ENCODE measurements around the gene DGAT2. TPM values are rescaled to one million over a fixed set of nuclear protein-coding genes. Genes with fewer than 3 reads are reported as not detected.

The DGAT2 gene
- polyA plus RNA-seq, 3 donors: 140 to 1,953 (median 168) TPM

DNA sequence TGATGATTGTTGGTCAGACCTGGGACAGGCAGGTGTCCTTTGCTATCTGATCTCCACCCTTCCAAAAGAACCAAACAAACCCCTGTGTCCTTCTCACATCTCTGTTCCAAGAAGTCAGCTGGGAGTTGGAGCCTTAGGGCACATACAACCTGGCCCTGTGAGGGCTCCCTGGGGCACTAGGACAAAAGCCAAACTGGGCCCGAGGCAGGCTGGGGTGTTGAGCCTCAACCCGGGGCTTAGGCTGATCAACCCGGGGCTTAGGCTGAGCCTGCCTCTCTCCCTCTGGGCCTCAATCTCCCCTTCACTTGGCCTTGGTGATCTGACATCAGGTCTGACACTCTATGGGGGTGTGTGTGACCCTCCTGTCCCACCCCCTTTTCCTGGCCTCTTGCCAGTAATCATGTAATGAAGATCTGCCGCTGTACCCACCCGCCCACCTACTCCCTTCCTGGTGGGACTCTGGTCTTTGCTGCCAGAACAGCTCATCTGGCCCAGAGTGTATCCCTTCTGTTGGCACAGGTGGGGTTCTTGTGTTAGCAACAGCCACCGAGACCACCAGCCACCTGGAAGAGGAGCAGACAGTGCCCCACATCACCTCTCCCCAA is 23.7 kb downstream of the DGAT2 start:
- H3K27ac ChIP-seq (ENCODE audit: low read depth, low read length): no peak overlapping the region
- WGBS, 3 donors: 88 to 95% (median 91%) methylated on average over 6 of the region's 6 CpGs

DNA sequence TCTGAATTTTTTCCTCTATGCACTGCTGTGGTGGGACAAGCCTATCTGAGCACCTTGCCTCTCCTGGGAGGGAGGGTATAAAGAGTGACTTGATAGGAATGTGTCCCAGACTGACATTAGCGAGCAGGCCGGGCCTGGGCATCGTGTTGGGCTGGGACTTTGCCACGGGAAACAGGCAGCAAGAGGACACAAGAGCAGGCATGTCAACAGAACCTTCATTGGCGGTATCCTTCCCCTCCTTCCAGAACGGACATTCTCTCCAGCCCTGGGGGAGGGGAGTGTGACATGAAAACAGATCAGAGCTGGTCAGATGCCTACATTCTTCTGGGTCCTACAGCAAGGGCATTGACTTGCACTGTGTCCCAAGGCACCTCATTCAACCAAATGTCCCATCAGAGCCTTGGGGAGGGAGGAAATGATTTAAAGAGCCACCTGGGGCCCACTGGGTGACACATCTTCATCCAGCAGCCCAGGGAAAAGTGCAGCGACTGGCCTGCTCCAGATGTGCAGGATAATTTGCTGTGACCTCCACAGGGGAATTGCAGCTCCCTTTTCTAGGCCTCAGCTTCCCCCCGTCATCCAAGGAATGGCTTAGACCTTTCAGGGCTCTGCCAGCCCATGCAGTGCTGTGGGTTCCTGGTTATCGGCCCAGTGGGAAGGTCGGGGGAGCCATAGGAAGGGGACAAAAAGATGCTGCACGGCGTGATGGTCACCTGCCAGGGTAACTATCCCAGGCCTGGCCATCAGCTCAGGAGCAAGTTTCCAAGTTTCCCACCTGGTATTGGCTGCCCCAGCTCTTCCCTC is 24.6 kb downstream of the DGAT2 start:
- no peak overlapping the region for H3K27ac ChIP-seq (ENCODE audit: low read depth, low read length)
- WGBS, 3 donors: 80 to 82% (median 81%) methylated on average over 12 of the region's 12 CpGs

DNA sequence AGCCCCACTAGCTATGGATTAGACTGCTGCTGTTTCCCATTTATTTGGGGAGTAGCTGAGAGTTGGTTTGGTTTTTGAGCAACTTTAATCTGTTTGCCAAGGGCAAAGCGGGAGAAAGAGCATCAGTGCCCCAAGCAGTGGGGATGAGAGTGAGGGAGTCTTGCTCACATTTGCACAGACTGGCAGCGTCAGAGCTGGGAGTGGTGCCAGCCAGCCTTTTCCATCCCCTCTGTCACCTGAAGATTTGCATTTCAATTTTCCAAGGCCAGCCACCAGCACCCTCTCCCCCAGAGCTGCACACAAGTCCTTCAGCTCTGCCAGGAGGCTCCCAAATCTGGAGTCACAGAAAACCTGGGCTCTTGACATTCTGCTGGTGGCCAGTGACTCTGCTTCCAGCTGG is 25.4 kb downstream of the DGAT2 start:
- WGBS, 3 donors: 36 to 75% (median 66%) methylated on average over 2 of the region's 2 CpGs

DNA sequence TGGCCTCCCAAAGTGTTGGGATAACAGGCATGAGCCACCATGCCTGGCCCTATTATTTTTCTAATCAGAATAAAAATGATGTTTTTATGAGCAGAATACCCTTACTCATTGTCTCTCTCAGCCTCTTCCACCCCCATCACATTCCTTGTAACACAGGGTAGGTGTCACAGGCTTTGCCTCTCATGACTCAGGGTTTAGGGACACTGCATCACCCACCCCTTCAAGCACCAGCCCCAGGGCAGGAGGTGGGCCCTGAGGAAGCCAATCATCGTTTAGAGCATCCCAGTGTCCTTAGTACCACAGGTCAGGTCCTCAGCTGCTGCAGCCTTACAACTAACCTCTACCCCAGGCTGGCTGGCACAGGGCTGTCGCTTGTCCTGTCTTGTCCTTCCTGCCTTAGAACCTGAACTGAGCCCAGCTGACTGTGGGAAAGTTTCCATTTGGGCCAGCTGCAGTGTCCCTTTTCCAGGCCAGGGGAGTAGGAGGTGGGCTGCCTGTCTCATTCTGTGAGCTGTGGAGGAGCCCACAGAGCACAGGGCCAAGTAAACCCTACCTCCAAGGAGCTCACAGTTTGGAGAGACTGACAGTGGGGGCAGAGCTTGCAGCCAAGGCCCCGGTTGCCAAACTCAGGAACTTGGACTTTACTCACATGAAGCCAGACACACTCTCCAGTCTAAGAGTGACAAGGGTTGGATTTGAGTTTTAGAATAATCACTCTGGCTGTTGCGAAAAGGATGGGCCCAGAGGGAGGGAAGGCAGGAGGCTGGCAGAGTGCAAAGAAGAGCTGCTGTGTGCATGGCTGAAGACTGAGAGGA is 26.9 kb downstream of the DGAT2 start:
- WGBS, 3 donors: 25 to 77% (median 72%) methylated on average over 4 of the region's 4 CpGs
- H3K27ac ChIP-seq (ENCODE audit: low read depth, low read length): no peak overlapping the region

More for the DNA sequence above, 25.4 kb downstream of the DGAT2 start:
- no peak overlapping the region for H3K27ac ChIP-seq (ENCODE audit: low read depth, low read length)

DNA sequence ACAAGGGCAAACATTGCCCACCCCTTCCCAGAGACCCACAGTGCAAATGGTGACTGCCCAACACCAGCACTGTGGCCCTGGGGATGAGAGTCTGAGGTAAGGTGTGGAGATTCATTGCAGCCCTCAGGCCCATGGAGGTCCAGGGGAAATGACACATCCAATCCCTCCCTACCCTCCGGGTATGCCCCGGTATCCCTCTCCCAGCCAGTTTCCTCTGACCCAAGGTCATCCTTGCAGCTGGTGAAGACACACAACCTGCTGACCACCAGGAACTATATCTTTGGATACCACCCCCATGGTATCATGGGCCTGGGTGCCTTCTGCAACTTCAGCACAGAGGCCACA is 27.5 kb downstream of the DGAT2 start:
- WGBS, 3 donors: 60 to 82% (median 75%) methylated on average over 2 of the region's 2 CpGs
- no peak overlapping the region for H3K27ac ChIP-seq (ENCODE audit: low read depth, low read length)

DNA sequence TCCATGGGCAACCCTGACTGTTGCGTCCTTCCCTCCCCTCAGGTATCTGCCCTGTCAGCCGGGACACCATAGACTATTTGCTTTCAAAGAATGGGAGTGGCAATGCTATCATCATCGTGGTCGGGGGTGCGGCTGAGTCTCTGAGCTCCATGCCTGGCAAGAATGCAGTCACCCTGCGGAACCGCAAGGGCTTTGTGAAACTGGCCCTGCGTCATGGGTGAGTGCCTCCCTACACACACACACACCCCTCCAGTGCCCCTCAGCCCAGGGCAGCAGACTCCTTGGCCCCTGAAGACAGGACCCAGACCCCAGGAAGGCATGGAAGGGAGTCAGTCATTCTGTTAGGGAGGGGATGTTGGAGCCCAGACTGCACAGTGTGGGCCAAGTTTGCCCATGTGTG is 28.5 kb downstream of the DGAT2 start:
- H3K27ac ChIP-seq (ENCODE audit: low read depth, low read length): no peak overlapping the region
- WGBS, 3 donors: 89 to 92% (median 92%) methylated on average over 8 of the region's 8 CpGs

DNA sequence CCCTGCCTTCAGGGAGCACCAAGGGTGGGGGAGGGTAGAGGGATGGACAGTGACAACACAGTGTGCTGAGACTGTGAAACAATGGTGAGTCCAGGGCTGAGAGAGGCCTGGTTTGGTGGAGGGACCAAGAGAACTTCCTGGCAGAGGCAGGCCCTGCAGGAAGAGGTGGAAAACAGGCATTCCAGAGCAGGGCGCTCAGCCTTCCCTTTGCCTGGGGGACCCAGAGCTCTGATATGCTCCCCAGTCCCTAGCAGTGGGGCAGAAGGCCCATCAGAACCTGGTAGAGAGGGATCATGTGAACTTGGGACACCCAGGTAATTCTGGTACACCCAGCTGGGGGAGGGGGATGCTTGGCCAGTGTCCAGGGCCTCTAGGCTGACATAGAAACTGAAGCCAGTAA is 29.2 kb downstream of the DGAT2 start:
- WGBS, 3 donors: 94 to 100% (median 100%) methylated on average over 1 of the region's 1 CpG
- H3K27ac ChIP-seq (ENCODE audit: low read depth, low read length): no peak overlapping the region

DNA sequence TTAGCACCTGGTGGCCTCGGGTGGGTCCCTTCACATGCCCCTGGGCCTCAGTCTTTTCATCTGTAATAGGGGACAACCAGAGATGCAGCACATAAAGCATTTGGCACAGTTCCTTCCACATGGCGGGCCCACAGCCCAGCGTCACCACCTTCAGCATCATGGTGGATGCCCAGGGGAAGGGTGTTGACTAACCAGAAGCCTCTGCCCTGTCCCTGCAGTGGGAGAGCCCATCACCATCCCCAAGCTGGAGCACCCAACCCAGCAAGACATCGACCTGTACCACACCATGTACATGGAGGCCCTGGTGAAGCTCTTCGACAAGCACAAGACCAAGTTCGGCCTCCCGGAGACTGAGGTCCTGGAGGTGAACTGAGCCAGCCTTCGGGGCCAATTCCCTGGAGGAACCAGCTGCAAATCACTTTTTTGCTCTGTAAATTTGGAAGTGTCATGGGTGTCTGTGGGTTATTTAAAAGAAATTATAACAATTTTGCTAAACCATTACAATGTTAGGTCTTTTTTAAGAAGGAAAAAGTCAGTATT is 31.6 kb downstream of the DGAT2 start:
- no peak overlapping the region for H3K27ac ChIP-seq (ENCODE audit: low read depth, low read length)
- WGBS, 3 donors: 91 to 96% (median 91%) methylated on average over 8 of the region's 8 CpGs

DNA sequence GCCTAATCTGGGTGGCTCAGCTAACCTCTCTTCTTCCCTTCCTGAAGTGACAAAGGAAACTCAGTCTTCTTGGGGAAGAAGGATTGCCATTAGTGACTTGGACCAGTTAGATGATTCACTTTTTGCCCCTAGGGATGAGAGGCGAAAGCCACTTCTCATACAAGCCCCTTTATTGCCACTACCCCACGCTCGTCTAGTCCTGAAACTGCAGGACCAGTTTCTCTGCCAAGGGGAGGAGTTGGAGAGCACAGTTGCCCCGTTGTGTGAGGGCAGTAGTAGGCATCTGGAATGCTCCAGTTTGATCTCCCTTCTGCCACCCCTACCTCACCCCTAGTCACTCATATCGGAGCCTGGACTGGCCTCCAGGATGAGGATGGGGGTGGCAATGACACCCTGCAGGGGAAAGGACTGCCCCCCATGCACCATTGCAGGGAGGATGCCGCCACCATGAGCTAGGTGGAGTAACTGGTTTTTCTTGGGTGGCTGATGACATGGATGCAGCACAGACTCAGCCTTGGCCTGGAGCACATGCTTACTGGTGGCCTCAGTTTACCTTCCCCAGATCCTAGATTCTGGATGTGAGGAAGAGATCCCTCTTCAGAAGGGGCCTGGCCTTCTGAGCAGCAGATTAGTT is 32.3 kb downstream of the DGAT2 start:
- H3K27ac ChIP-seq (ENCODE audit: low read depth, low read length): no peak overlapping the region
- 67 to 89% (median 82%) methylated on average over 6 of the region's 6 CpGs for WGBS, 3 donors

DNA sequence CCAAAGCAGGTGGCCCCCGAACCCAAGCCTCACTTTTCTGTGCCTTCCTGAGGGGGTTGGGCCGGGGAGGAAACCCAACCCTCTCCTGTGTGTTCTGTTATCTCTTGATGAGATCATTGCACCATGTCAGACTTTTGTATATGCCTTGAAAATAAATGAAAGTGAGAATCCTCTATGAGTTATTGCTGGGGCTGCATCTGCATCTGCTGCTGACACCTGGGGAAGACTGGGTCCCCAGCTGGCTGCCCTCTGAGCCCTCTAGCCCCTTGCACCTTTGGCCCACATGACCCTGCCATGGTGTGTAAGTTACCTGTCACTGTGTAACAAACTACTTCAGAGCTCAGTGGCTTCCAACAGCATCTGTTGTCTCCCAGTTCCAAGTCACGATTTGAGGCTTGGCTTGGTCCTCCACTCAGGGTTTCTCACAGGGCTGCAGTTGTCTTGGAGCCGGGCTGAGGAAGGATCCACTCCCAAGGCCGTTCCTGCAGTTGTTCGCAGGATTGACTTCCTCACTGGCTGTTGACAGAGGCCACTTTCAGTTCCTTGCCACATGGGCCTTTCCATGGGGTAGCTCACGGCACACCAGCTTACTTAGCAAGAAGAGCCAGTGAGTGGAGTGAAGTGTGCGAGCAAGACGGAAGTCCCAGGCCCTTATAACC is 32.9 kb downstream of the DGAT2 start:
- WGBS, 3 donors: 62 to 86% (median 68%) methylated on average over 9 of the region's 9 CpGs
- H3K27ac ChIP-seq (ENCODE audit: low read depth, low read length): no peak overlapping the region

DNA sequence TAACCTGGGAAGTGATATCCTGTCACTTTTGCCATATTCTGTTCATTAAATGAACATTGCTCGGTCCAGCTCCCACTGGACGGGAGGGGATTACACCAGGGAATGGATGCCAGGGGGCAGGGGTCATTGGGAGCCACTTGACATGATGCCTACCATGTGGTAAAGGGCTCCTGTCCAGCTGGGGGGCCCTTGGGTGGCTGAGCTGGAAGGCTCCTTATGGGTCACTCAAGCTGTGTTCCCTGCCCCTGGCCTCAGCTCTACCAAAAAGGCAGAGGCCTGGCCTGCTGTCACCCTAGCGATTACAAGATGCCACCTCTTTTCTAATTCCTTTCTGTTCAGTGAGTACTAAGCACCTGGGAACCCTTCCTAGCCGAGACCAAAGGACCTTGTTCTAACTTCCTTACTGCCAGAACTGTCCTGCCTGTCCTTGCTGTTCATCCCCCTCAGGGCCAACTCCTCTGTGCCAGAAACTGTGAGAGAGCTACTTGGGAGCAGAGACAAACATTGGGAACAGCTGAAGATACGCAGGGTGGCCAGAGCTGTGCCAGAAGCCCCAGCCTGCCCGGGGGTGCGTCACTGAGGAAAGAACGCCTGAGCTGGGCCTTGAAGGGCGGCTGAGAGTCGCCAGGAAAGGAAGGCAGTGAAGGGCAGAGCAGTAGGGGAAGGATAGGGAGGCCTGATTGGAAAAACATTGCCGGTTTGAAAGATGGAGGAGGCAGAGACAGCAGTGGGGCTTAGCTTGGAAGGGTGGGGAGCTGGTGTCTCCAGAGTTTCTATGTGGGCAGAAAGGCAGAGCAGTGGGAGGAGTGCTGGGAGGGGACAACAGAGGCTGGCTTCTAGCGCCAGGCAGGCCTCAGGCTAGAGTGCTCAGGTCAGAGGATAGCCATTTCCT is 33.7 kb downstream of the DGAT2 start:
- 84 to 88% (median 88%) methylated on average over 12 of the region's 12 CpGs for WGBS, 3 donors
- no peak overlapping the region for H3K27ac ChIP-seq (ENCODE audit: low read depth, low read length)

DNA sequence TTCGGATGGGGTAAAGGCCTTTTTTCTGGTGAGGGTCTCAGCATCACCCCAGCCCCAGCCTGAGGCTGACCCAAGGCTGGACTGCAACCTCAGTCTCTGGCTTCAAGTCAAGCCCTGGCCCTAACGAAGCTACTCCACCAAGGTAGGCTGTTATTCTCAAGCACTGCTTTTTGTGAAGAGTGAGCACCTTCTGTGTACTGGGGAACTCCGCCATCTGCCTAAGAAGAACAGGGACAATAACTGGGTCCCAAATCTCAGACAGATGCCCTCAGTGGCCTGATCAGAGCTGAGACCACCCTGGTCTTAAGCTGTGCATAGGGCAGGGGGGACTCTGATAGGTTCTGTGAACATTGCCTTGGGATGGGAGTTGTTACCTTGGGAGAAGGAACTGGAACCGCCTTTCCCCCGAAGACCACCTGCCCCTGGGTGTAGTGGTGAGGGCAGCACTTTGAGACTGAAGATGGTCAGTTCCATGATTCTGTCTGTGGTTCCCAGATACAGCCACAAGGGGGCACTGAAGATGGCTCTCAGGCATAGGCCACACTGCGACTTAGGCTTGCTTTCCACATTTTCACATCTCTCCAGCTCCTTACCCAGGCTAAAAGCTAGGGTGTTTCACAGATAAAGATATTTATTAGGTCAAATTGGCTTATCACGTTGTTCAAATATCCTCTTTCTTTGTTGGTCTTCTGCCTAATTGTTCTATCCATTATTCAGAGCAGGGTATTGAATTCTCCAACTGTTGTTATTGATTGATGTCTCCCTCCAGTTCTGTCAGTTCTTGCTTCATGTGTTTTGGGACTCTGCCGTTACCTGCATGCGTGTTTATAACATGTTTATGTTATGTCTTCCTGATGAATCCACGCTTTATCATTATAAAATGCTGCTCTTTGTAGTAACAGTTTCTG is 34.6 kb downstream of the DGAT2 start:
- H3K27ac ChIP-seq (ENCODE audit: low read depth, low read length): no peak overlapping the region
- 41 to 46% (median 44%) methylated on average over 10 of the region's 10 CpGs for WGBS, 3 donors

DNA sequence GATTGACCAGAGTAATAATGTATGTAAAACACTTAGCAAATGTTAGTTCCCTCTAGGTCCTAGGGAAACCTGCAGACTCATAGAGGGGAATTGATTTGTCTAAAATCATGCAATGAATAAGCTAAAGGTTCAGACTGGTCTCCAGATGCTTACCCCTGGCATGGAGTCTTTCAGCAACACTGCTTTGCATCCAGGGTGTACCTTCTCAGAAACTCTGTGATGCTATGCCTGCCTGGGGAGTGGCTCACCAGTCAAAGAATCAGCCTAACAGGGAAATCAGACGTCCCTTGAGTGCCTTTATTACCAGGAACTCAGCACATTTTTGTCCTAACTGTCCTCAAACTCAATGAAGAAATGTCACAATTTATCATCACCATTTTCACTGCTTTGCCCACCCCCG is 40.5 kb downstream of the DGAT2 start:
- 47 to 65% (median 54%) methylated on average over 2 of the region's 2 CpGs for whole genome bisulfite sequencing, 3 donors
- no peak overlapping the region for H3K27ac ChIP-seq (ENCODE audit: low read depth, low read length)

DNA sequence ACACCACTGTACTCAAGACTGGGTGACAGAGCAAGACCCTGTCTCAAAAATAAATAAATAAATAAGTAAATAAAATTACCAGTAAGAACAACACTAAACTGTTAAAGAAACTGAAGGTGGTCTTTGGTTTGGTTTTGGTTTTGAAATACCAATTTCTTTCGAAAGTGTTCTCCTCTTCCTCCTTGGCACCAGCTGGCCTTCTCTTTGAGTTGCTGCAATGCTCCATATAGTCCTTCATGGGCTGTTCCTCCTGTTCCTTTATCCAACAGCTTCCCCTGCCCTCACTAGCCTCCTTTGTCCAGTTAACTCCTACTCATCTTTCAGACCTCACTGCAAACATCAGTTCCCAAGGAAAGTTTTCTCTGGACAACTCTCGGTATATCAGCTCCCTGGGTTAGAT is 41.4 kb downstream of the DGAT2 start:
- 68 to 88% (median 70%) methylated on average over 2 of the region's 2 CpGs for WGBS, 3 donors

DNA sequence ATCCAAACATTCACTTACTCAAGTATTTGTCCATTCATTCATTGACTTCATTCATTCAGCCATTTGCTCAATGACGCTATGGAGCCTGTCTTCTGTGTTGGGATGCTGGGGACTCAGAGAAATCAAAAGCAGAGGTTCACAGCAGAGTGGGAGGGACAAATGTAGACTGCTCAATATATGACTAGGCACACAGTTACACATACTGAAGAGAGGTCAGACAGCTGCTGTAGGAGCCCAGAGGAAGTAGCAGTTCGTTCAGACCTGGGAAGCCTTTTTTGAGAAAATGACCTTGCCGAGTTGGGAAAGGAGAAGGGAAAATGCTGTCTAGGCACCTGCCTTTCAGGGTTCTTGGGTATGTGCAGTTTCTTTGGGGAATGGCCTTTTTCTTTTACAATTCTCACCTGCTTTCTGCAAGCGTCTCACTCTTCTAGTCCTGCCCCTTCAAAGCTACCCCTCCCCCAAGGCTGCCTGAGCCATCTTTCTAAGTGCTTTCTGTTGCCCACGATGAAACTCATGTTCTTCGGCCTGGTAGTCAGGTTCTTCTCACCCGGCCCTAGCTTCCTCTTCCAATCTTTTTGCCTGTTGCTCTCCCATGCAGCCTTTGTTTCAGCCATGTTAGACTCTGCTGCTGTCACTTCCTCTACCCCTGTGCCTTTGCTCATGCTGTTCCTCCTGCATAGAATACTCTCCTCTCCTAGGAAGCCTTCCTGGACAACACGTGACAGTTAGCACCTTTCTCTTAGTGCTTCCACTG is 42.2 kb downstream of the DGAT2 start:
- WGBS, 3 donors: 55 to 84% (median 69%) methylated on average over 8 of the region's 8 CpGs
- no peak overlapping the region for H3K27ac ChIP-seq (ENCODE audit: low read depth, low read length)

More for the DNA sequence above, 41.4 kb downstream of the DGAT2 start:
- H3K27ac ChIP-seq (ENCODE audit: low read depth, low read length): no peak overlapping the region

DNA sequence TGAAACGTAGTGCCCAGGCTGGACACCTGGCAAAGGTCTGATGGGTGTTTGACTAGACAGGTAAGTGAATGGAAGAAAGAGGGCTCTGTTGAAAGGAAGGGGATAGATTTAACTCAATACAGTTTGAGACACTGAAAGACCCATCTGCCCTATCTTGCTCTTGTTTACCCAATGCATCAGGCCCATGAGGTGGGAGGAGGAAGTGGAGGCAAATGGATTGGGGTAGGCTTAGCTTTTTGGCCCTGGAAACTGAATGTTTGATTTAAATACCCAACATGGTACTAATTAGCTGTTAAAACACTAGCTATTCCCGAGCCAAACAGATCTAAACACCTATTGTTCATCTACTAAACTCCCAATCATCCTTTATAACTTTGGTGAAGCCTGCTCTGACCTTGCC is 42.9 kb downstream of the DGAT2 start:
- 77 to 87% (median 79%) methylated on average over 2 of the region's 2 CpGs for WGBS, 3 donors
- no peak overlapping the region for H3K27ac ChIP-seq (ENCODE audit: low read depth, low read length)
